Activated CD4-positive, alpha-beta memory T cell treated with anti-CD3 and anti-CD28 coated beads, Interleukin-2, amount 10 ng/mL, durations not matched to agents 7 days and 5 days (primary cell): ENCODE results near the gene ZDHHC19. TPM values are rescaled to one million over a fixed set of nuclear protein-coding genes. Genes with fewer than 3 reads are reported as not detected.
"Not testable (repeated sequence)": the region's sequence is repeated elsewhere in the genome, so short reads cannot be mapped to it uniquely, and the experiment has no call there.

Experiments used
- CTCF ChIA-PET: fragments of 350-600 bp; sonication (Branson Sonifier 250); formaldehyde crosslinking; loops from one replicate; lab custom pipeline; 2021; ENCODE audit warnings: antibody characterized with exemption, inconsistent platforms; lab: Charles Lee
- POLR2A ChIA-PET: fragments of 350-600 bp; sonication (Branson Sonifier 250); formaldehyde crosslinking; loops from one replicate; lab custom pipeline; 2021; ENCODE audit warnings: antibody characterized with exemption; lab: Charles Lee
- DNase-seq: peaks from one replicate; pipeline ENCODE4 v3.0.0-alpha.2; 2020
- H3K27ac Mint-ChIP-seq: one replicate; pipeline ENCODE4 v1.8.0; 2021; ENCODE audit warnings: mild to moderate bottlenecking, mixed read lengths
- H3K27me3 Mint-ChIP-seq: one replicate; pipeline ENCODE4 v1.8.0; 2021; ENCODE audit warnings: mixed read lengths
- H3K36me3 Mint-ChIP-seq: one replicate; pipeline ENCODE4 v1.8.0; 2021; ENCODE audit warnings: low read depth, mixed read lengths
- H3K4me1 Mint-ChIP-seq: one replicate; pipeline ENCODE4 v1.8.0; 2021; ENCODE audit warnings: mixed read lengths
- H3K4me3 Mint-ChIP-seq: one replicate; pipeline ENCODE4 v1.8.0; 2021; ENCODE audit warnings: mild to moderate bottlenecking, mixed read lengths
- H3K9me3 Mint-ChIP-seq: one replicate; pipeline ENCODE4 v1.8.0; 2021; ENCODE audit warnings: mixed read lengths
- total RNA-seq, 2 experiments: library from RNA; stranded (reverse); gene quantifications; one replicate each; pipeline ENCODE4 v1.2.3, GENCODE V29; 2021

ZDHHC19 gene, protein sequence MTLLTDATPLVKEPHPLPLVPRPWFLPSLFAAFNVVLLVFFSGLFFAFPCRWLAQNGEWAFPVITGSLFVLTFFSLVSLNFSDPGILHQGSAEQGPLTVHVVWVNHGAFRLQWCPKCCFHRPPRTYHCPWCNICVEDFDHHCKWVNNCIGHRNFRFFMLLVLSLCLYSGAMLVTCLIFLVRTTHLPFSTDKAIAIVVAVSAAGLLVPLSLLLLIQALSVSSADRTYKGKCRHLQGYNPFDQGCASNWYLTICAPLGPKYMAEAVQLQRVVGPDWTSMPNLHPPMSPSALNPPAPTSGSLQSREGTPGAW
- under 1 TPM in 1 of 2 experiments, not detected in 1; 0.63 TPM for total RNA-seq

DNA sequence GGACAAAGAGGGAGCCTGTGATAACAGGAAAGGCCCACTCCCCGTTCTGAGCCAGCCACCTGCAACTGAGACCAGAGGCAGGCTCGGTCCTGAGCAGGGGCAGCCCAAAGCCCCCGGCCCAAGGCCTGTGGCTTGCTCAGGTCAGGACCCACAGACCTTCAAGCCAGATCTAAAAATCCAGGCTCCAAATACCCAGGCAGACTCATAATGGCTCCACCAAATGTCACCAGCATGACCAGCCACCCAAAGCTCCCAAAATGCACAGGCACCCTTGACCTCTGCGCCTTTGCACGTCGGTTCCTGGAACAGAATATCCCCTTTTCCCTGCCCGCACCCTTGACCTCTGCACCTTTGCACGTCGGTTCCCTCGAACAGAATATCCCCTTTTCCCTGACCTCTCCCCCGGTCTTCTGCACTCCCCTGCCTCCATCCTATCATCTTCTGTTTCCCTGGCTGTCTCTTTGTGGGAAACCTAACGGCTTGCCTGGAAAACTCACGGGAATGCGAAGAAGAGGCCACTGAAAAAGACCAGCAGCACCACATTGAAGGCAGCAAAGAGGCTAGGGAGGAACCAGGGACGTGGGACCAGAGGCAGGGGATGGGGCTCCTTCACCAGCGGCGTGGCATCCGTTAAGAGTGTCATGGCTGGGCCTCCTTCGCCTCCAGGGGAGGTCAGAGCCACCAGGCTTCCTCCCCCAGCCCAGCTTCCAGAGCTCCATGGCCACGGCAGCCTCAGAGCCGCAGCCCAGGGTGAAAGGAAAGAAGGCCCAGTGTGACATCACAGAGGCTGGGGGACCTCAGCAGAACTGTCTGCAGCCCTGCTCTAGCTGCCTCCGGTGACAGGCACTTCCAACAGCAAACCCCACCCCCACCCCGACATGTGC is at the start of gene ZDHHC19:
ZDHHC19 (minus strand) TSS at position 728 of the 884 bp plus-strand sequence; CDS start at position 643, 85 bp downstream.
- ChIA-PET POLR2A (no interaction called here), CTCF (no interaction called here)
- H3K36me3 Mint-ChIP-seq, result no peaks in the 10 kb centered on the region
- H3K4me1 Mint-ChIP-seq, result peaks cover 13% of the 10 kb centered on the region
- H3K4me3 Mint-ChIP-seq, result no peak within 1 kb of the TSS
- peaks cover 7% of the 10 kb centered on the region for H3K27me3 Mint-ChIP-seq
- DNase-seq, result no peak
- H3K9me3 Mint-ChIP-seq, result no peaks in the 10 kb centered on the region
- no peak within 1 kb of the TSS for H3K27ac Mint-ChIP-seq

DNA sequence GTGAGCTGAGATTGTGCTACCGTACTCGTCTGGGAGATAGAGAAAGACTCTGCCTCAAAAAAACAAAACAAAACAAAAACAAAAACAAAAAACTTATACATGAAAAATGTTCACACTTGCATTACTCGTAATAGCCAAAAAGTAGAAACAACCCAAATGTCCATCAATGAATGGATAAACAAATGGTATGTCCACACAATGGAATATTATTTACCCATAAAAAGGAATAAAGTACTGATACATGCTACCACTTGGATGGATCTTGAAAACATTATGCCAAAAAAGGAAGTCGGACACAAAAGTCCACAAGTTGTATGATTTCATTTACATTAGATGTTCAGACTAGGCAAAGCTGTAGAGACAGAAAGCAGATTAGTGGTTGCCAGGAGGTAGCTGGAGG is 49.6 kb upstream of the ZDHHC19 start:
- H3K4me3 Mint-ChIP-seq, result no peak overlapping the region
- no peak for DNase-seq
- no peaks in the 10 kb centered on the region for H3K9me3 Mint-ChIP-seq
- peaks cover 7% of the 10 kb centered on the region for H3K4me1 Mint-ChIP-seq
- H3K36me3 Mint-ChIP-seq, result peaks cover 38% of the 10 kb centered on the region
- no peak overlapping the region for H3K27ac Mint-ChIP-seq
- no peaks in the 10 kb centered on the region for H3K27me3 Mint-ChIP-seq
- ChIA-PET CTCF (interaction anchor here (1.5 kb wide), 1 partner anchor 12 kb away, joined by 4 read pairs; no protein-coding TSS in a partner anchor), POLR2A (no interaction called here)

DNA sequence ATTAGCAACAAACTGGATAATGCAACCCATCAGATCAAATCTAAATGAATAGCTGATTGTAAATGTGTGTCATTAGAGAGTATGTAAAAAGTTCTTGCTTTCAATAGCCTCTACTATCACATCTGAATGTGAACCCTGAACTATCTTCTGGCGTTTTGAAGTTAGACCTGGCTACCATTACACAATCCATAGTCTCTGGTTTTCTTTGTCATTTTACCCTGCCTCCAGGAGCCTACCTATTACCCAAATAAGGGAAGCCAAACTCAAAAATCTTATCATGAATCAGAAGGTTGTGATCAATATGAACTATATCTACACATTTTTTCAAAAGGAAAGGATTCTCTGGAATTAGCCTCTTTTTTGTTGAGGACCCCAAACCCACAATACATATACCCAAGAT is 44.6 kb upstream of the ZDHHC19 start:
- Mint-ChIP-seq H3K4me3 (no peak overlapping the region), H3K9me3 (no peaks in the 10 kb centered on the region), H3K4me1 (peaks cover 17% of the 10 kb centered on the region), H3K36me3 (peaks cover 38% of the 10 kb centered on the region), H3K27ac (no peak overlapping the region), H3K27me3 (no peaks in the 10 kb centered on the region)
- DNase-seq, result no peak
- CTCF ChIA-PET, result interaction anchor here (1.0 to 3.9 kb wide), 6 partner anchors 12 to 273 kb away, joined by 3 to 16 read pairs (median 6); partner anchors contain the start of gene DYNLT2B
- POLR2A ChIA-PET, result interaction anchor here (0.8 to 2.1 kb wide), 3 partner anchors 19 to 263 kb away, joined by 3 to 6 read pairs (median 5); partner anchors contain the start of gene PCYT1A

DNA sequence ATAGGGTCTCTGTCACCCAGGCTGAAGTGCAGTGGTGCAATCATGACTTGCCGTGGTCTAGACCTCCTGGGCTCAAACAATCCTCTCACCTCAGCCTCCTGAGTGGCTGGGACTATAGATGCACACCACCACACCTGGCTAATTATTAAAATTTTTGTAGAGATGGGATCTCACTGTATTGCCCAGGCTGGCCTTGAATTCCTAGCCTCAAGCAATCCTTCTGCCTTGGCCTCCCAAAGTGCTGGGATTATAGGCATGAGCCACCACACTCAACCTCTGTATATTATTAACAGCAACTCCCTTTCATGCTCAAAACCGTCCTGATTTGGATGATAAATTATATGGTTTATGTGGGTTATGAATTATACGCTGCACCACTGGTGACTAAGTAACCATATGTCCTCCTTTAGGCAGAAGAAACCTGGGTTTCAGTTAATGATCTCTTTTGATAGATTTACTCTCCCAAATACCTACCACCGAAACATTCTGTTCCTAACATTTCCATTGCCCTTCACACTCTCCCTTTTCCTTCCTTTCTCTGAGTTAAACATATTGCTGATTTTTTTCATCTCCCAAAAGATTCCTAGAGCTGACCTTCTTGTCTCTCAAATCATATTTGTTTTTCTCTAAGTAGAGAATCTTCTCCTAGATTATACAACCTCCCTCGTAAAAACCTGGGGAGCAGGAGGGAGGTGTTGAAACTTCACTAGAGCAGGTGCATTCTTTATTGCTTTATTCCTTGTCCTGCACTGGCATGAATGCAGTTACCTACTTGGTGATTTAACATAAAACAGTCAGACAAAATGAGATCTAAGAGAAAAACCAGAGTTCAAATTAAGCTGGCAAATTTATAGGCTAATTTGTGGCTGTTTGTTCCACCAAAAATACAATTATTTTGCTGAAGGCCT is 43.4 kb upstream of the ZDHHC19 start:
- Mint-ChIP-seq H3K36me3 (peaks cover 38% of the 10 kb centered on the region), H3K27ac (peak overlapping the region; percentile 7), H3K27me3 (no peaks in the 10 kb centered on the region), H3K4me3 (no peak overlapping the region), H3K4me1 (peaks cover 17% of the 10 kb centered on the region), H3K9me3 (peaks cover 5% of the 10 kb centered on the region)
- DNase-seq, result no peak
- ChIA-PET POLR2A (interaction anchor here (0.8 to 2.1 kb wide), 4 partner anchors 20 to 264 kb away, joined by 3 to 6 read pairs (median 4); partner anchors contain the start of gene PCYT1A), CTCF (interaction anchor here (0.6 to 3.9 kb wide), 14 partner anchors 14 to 350 kb away, joined by 3 to 16 read pairs (median 4); partner anchors contain the start of gene DYNLT2B)

DNA sequence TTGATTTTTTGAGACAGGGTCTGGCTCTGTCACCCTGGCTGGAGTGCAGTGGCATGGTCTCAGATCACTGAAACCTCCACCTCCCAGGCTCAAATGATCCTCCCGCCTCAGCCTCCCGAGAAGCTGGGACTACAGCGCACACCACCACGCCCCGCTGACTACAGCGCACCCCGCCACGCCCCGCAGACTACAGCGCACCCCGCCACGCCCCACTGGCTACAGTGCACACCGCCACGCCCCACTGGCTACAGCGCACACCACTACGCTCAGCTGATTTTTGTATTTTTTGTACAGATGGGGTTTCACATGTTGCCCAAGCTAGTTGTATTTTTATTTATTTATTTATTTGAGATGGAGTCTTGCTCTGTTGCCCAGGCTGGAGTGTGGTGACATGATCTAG is 40.7 kb upstream of the ZDHHC19 start:
- POLR2A ChIA-PET, result interaction anchor here (1.1 kb wide), 1 partner anchor 21 kb away, joined by 3 read pairs; no protein-coding TSS in a partner anchor
- no peak for DNase-seq
- H3K4me3 Mint-ChIP-seq, result no peak overlapping the region
- no peaks in the 10 kb centered on the region for H3K27me3 Mint-ChIP-seq
- peaks cover 23% of the 10 kb centered on the region for H3K4me1 Mint-ChIP-seq
- H3K36me3 Mint-ChIP-seq, result peaks cover 52% of the 10 kb centered on the region
- CTCF ChIA-PET, result interaction anchor here (0.6 to 3.9 kb wide), 6 partner anchors 10 to 267 kb away, joined by 3 to 16 read pairs (median 6); partner anchors contain the start of gene DYNLT2B
- H3K27ac Mint-ChIP-seq, result no peak overlapping the region
- peaks cover 5% of the 10 kb centered on the region for H3K9me3 Mint-ChIP-seq

DNA sequence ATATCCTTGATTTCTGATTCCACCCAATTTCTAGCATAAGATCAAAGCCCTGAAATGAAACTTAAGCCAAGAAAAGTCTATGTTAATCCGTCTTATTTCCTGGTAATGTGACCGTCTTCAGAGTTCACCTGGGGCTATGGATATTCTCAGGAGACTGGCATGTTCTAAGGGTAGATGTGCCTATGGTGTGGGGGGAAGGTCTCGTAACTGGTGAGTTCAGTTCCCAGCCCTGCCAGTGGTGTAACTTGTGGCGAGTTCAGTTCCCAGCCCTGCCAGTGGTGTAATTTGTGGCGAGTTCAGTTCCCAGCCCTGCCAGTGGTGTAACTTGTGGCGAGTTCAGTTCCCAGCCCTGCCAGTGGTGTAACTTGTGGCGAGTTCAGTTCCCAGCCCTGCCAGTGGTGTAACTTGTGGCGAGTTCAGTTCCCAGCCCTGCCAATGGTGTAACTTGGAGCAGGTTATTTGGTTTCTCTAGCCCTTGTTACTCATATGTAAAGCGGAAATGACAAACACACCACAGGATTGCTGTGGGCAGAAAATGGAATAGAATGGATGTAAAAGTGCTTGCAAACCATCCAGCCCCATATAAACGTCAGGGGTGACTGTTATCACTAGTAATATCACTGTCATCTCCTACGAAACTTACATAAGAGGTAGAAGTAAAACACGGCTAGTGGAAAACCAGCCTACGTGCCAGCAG is 35.6 kb upstream of the ZDHHC19 start:
- CTCF ChIA-PET, result interaction anchor here (0.7 kb wide), 1 partner anchor 530 kb away, joined by 3 read pairs; no protein-coding TSS in a partner anchor
- H3K36me3 Mint-ChIP-seq, result peaks cover 58% of the 10 kb centered on the region
- H3K27me3 Mint-ChIP-seq, result no peaks in the 10 kb centered on the region
- DNase-seq, result peak; percentile 32
- H3K4me1 Mint-ChIP-seq, result peaks cover 15% of the 10 kb centered on the region
- no peak overlapping the region for H3K4me3 Mint-ChIP-seq
- H3K27ac Mint-ChIP-seq, result peak overlapping the region; percentile 35
- peaks cover 7% of the 10 kb centered on the region for H3K9me3 Mint-ChIP-seq
- POLR2A ChIA-PET, result no interaction called here

DNA sequence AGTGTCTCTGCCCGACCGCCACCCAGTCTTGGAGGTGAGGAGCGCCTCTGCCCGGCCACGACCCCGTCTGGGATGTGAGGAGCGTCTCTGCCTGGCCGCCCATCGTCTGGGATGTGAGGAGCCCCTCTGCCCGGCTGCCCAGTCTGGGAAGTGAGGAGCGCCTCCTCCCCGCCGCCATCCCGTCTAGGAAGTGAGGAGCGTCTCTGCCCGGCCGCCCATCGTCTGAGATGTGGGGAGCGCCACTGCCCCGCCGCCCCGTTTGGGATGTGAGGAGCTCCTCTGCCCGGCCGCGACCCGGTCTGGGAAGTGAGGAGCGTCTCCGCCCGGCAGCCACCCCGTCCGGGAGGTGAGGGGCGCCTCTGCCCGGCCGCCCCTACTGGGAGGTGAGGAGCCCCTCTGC is 33.0 kb upstream of the ZDHHC19 start:
- peaks cover 58% of the 10 kb centered on the region for H3K36me3 Mint-ChIP-seq
- H3K27ac Mint-ChIP-seq, POLR2A ChIA-PET, DNase-seq, H3K4me3 Mint-ChIP-seq, H3K4me1 Mint-ChIP-seq, CTCF ChIA-PET, H3K9me3 Mint-ChIP-seq, H3K27me3 Mint-ChIP-seq: not testable (repeated sequence)

DNA sequence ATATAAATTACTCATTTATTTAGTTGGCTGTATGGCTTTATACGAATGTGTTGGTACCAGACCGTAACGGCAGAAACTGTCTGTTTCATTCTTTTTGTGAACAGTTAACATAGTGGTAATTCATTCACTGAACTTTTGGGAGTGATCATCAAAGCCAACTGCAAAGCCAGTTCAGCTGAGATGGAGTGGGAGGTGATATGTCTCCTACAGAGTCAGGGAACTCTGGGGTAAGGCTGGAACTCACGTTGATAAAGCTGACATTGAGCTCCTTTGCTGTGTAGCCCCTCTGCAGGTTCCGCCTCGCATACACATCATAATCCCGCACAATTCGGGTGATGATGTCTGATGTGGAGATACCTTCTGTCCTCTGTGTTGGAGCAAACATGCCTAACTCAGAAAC is 30.5 kb upstream of the ZDHHC19 start:
- no peaks in the 10 kb centered on the region for H3K27me3 Mint-ChIP-seq
- no peak for DNase-seq
- H3K27ac Mint-ChIP-seq, result no peak overlapping the region
- peaks cover 5% of the 10 kb centered on the region for H3K4me1 Mint-ChIP-seq
- no peak overlapping the region for H3K4me3 Mint-ChIP-seq
- peaks cover 2% of the 10 kb centered on the region for H3K9me3 Mint-ChIP-seq
- POLR2A ChIA-PET, result interaction anchor here (0.6 kb wide), 1 partner anchor 26 kb away, joined by 3 read pairs; no protein-coding TSS in a partner anchor
- CTCF ChIA-PET, result interaction anchor here (2.1 kb wide), 1 partner anchor 281 kb away, joined by 8 read pairs; no protein-coding TSS in a partner anchor
- peaks cover 65% of the 10 kb centered on the region for H3K36me3 Mint-ChIP-seq

DNA sequence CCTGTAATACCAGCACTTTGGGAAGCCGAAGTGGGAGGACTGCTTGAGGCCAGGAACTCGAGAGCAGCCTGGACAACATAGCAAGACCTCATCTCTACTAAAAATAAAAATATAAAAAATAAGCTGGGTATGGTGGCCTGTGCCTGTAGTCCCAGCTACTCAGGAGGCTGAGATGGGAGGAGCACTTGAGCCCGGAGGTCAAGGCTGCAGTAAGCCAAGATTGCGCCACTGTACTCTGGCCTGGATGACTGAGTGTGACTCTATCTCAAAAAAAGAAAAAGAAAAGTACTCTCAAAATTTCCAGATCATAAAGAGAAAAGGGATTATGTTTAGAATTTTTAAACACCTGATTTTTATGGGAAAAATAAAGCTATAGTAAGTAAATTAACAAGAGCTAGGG is 29.2 kb upstream of the ZDHHC19 start:
- no peaks in the 10 kb centered on the region for H3K27me3 Mint-ChIP-seq
- H3K27ac Mint-ChIP-seq, result no peak overlapping the region
- ChIA-PET POLR2A (interaction anchor here (0.8 kb wide), 1 partner anchor 34 kb away, joined by 3 read pairs; no protein-coding TSS in a partner anchor), CTCF (interaction anchor here (0.8 to 2.1 kb wide), 2 partner anchors 11 to 282 kb away, joined by 3 to 8 read pairs; no protein-coding TSS in a partner anchor)
- peaks cover 2% of the 10 kb centered on the region for H3K4me1 Mint-ChIP-seq
- peaks cover 65% of the 10 kb centered on the region for H3K36me3 Mint-ChIP-seq
- no peak overlapping the region for H3K4me3 Mint-ChIP-seq
- H3K9me3 Mint-ChIP-seq, result peaks cover 2% of the 10 kb centered on the region
- DNase-seq, result no peak

DNA sequence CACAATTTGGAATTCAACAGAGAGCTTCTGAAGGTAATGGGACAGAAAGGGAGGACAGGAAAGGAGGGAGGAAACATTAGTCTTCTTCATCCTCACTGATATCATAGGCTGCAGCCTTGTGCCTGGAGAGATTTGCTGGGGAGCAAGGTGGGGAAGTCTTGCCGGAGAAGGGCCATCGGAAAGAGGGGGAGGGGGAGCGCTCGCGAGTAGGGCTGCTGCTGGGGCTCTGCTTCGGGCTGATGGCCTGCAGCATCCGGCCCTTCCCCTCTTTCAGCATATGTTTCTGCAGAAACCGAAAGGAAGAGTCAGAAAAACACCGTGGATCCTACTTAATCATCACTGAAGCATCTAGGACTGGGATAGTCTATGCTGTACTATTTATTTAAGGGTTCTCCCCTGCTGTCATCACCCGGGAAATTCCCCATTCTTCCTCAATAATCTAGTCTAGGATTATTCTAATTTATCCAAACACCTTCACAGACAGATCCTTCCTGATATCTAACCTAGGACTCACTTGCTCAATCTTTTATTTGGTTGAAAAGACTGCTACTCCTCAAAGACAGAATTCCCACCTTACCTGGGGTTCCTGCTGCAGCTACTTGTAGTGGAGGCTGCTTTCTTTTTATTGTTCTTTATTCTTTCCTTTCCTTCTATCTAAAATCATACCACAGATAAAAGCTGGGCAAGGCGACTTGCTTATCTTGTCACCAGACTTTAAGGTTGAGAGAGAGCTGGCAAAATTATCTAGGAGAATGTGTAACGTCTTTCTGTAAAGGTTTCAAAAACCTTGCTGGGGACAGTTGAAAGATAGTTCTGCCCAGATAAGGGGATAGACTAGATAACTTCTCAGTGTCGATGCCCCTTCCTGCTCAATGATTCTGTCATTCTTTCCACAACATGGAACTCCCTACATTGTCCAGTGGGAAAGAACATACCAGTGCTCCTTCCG is 27.7 kb upstream of the ZDHHC19 start:
- Mint-ChIP-seq H3K36me3 (peaks cover 63% of the 10 kb centered on the region), H3K9me3 (no peaks in the 10 kb centered on the region), H3K4me1 (peaks cover 2% of the 10 kb centered on the region), H3K4me3 (no peak overlapping the region), H3K27me3 (no peaks in the 10 kb centered on the region), H3K27ac (no peak overlapping the region)
- POLR2A ChIA-PET, result no interaction called here
- DNase-seq, result no peak
- CTCF ChIA-PET, result no interaction called here

DNA sequence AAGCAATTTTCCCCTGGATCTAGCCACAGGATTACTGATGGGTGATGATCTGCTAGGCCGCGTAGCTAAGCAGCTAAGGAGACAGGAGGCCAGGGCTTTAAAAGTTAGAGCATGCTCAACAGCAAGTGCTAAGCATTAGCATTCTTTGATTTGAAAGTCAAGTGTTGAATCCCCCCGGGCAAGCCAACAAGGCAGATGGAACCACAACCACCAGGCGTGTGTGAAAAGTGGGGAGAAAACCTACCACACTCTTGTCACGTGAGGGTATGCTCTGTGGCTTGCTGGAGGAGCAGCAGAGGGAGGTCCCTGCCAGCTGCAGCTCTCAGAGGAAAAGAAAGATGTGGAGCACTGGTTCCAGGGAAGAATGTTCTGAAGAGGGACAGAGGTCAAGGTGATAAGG is 26.0 kb upstream of the ZDHHC19 start:
- DNase-seq, result no peak
- Mint-ChIP-seq H3K4me3 (no peak overlapping the region), H3K27me3 (no peaks in the 10 kb centered on the region), H3K9me3 (no peaks in the 10 kb centered on the region), H3K4me1 (peaks cover 6% of the 10 kb centered on the region), H3K36me3 (peaks cover 61% of the 10 kb centered on the region), H3K27ac (no peak overlapping the region)
- CTCF ChIA-PET, result no interaction called here
- POLR2A ChIA-PET, result no interaction called here
